CD4-positive, alpha-beta T cell (primary cell): ENCODE data around the gene CRIM1. TPM values are rescaled to one million over a fixed set of nuclear protein-coding genes. Genes with fewer than 3 reads are reported as not detected.

Experiments
- ATAC-seq: fragments of 200-7000 bp; cut with Tn5 transposase; one replicate; pipeline ENCODE4 v1.10.0; 2022; ENCODE audit warnings: mild to moderate bottlenecking; ENCODE audit not compliant: poor library complexity
- CTCF ChIA-PET: fragments of 350-600 bp; sonication (Branson Sonifier 250); formaldehyde crosslinking; loops from one replicate; lab custom pipeline; 2021; ENCODE audit warnings: antibody characterized with exemption, inconsistent platforms; lab: Charles Lee
- POLR2A ChIA-PET: fragments of 350-600 bp; sonication (Branson Sonifier 250); formaldehyde crosslinking; loops from one replicate; lab custom pipeline; 2021; ENCODE audit warnings: antibody characterized with exemption, inconsistent platforms; lab: Charles Lee
- DNase-seq, 14 experiments: peaks; one replicate each; pipeline ENCODE4 v3.0.0-alpha.2; 2013 to 2020; ENCODE audit warnings: mixed read lengths in 2 of 14
- H3K27ac ChIP-seq, 2 donors: one replicate each; pipeline versions ENCODE4 v1.5.1 to v1.7.0; 2013; ENCODE audit warnings: low read length in 2 of 2, low read depth in 1 of 2, mild to moderate bottlenecking in 1 of 2
- H3K27me3 ChIP-seq, 2 experiments: 1 replicate in 1 of 2; 2 replicates in 1 of 2; pipeline versions ENCODE4 v1.6.1 to v1.7.0; 2013; ENCODE audit warnings: low read length in 2 of 2, control low read depth in 1 of 2, mild to moderate bottlenecking in 1 of 2, moderate library complexity in 1 of 2; ENCODE audit not compliant: insufficient read depth in 2 of 2, control insufficient read depth in 1 of 2
- H3K36me3 ChIP-seq: one replicate; pipeline ENCODE4 v1.6.1; 2013; ENCODE audit warnings: low read length, control low read depth; ENCODE audit not compliant: insufficient read depth
- H3K4me1 ChIP-seq: one replicate; pipeline ENCODE4 v1.6.1; 2013; ENCODE audit warnings: low read length, control low read depth; ENCODE audit not compliant: insufficient read depth
- H3K4me3 ChIP-seq: one replicate; pipeline ENCODE4 v1.5.1; 2013; ENCODE audit warnings: mild to moderate bottlenecking, low read length, moderate library complexity
- H3K9me3 ChIP-seq, 2 experiments: 1 replicate in 1 of 2; 2 replicates in 1 of 2; pipeline versions ENCODE4 v1.6.1 to v1.7.0; 2013; ENCODE audit warnings: low read length in 2 of 2, mild to moderate bottlenecking in 2 of 2, control low read depth in 1 of 2, moderate library complexity in 1 of 2; ENCODE audit not compliant: control insufficient read depth in 1 of 2, insufficient read depth in 1 of 2
- H3K27ac Mint-ChIP-seq: one replicate; pipeline ENCODE4 v1.8.0; 2020; ENCODE audit warnings: mixed read lengths
- H3K27me3 Mint-ChIP-seq: one replicate; pipeline ENCODE4 v1.8.0; 2021; ENCODE audit warnings: mixed read lengths
- H3K36me3 Mint-ChIP-seq: one replicate; pipeline ENCODE4 v1.8.0; 2021; ENCODE audit warnings: low read depth, mixed read lengths
- H3K4me1 Mint-ChIP-seq: one replicate; pipeline ENCODE4 v1.8.0; 2021; ENCODE audit warnings: low read depth, mixed read lengths
- H3K4me3 Mint-ChIP-seq: one replicate; pipeline ENCODE4 v1.8.0; 2020; ENCODE audit warnings: mild to moderate bottlenecking, mixed read lengths
- H3K9me3 Mint-ChIP-seq: one replicate; pipeline ENCODE4 v1.8.0; 2020; ENCODE audit warnings: mixed read lengths
- CTCF ChIP-seq: fragments of 200-600 bp; IDR thresholded peaks from one replicate; pipeline ENCODE4 v1.8.0; 2022; ENCODE audit warnings: antibody characterized with exemption, mild to moderate bottlenecking
- intact Hi-C, 2 experiments: fragments of 100-400 bp; cut with DNase I in 1 of 2; cut with micrococcal nuclease in 1 of 2; formaldehyde crosslinking; loops; one replicate each; pipeline versions ENCODE4 v1.15.1 to v1.9.0; 2023 to 2025; cut with DNase I, micrococcal nuclease
- total RNA-seq, 174 experiments: library from RNA in 2 of 174; stranded (reverse) in 2 of 174; gene quantifications; one replicate each; pipeline ENCODE4 v1.2.3 and lab custom pipeline; 2021 to 2026

CRIM1 gene
- total RNA-seq, 2 experiments from 2014 or later: 1.1 to 1.7 TPM

- no peak for ATAC-seq
- no peak for DNase-seq
- Mint-ChIP-seq H3K27ac (no peak overlapping the region), H3K4me3 (no peak overlapping the region), H3K9me3 (no peaks in the 10 kb centered on the region), H3K36me3 (peaks cover 68% of the 10 kb centered on the region), H3K27me3 (no peaks in the 10 kb centered on the region), H3K4me1 (no peaks in the 10 kb centered on the region)
- CTCF ChIA-PET: no interaction called here
- H3K4me1 ChIP-seq: no peaks in the 10 kb centered on the region
- POLR2A ChIA-PET: no interaction called here
- H3K27me3 ChIP-seq: no peaks in the 10 kb centered on the region
- no peak overlapping the region for H3K27ac ChIP-seq
- H3K4me3 ChIP-seq: no peak overlapping the region
- no peaks in the 10 kb centered on the region for H3K9me3 ChIP-seq
- peaks cover 21% of the 10 kb centered on the region for H3K36me3 ChIP-seq
- intact Hi-C loops: no loop called here
- TF ChIP-seq CTCF: no peak
Observed at GRCh38 chr2:36566887-36567286, 211.3 kb downstream of the CRIM1 start.

GRCh38 chr2:36567711-36568408 is 212.3 kb downstream of the CRIM1 start:
- TF ChIP-seq CTCF: no peak
- Histone ChIP-seq H3K4me1 (no peaks in the 10 kb centered on the region), H3K27ac (no peak overlapping the region), H3K4me3 (no peak overlapping the region), H3K36me3 (peaks cover 21% of the 10 kb centered on the region), H3K27me3 (no peaks in the 10 kb centered on the region), H3K9me3 (no peaks in the 10 kb centered on the region)
- Mint-ChIP-seq H3K4me3 (no peak overlapping the region), H3K27me3 (no peaks in the 10 kb centered on the region), H3K36me3 (peaks cover 78% of the 10 kb centered on the region), H3K27ac (no peak overlapping the region), H3K9me3 (no peaks in the 10 kb centered on the region), H3K4me1 (no peaks in the 10 kb centered on the region)
- intact Hi-C loops: no loop called here
- ATAC-seq: no peak
- CTCF ChIA-PET: no interaction called here
- POLR2A ChIA-PET: no interaction called here
- DNase-seq: no peak

GRCh38 chr2:36568516-36569246 is 213.1 kb downstream of the CRIM1 start:
- no peak overlapping the region for H3K4me3 ChIP-seq
- no peaks in the 10 kb centered on the region for H3K27me3 ChIP-seq
- CTCF ChIA-PET: no interaction called here
- H3K9me3 Mint-ChIP-seq: no peaks in the 10 kb centered on the region
- no peak for DNase-seq
- no peak overlapping the region for H3K4me3 Mint-ChIP-seq
- no peak for ATAC-seq
- POLR2A ChIA-PET: no interaction called here
- no peaks in the 10 kb centered on the region for H3K4me1 ChIP-seq
- H3K9me3 ChIP-seq: no peaks in the 10 kb centered on the region
- intact Hi-C loops: no loop called here
- peaks cover 13% of the 10 kb centered on the region for H3K36me3 ChIP-seq
- no peak overlapping the region for H3K27ac Mint-ChIP-seq
- no peak overlapping the region for H3K27ac ChIP-seq
- H3K36me3 Mint-ChIP-seq: peaks cover 82% of the 10 kb centered on the region
- no peak for TF ChIP-seq CTCF
- no peaks in the 10 kb centered on the region for H3K27me3 Mint-ChIP-seq
- H3K4me1 Mint-ChIP-seq: no peaks in the 10 kb centered on the region
